ACC112 (cell line): Measurements from ENCODE around the gene DLG2.

Experiments
- H2AFZ ChIP-seq: fragments of 200-600 bp; sonication (generic); one replicate; pipeline ENCODE4 v1.6.0; 2017; ENCODE audit warnings: antibody characterized with exemption, low read length; ENCODE audit not compliant: unreplicated experiment
- H3K27ac ChIP-seq: fragments of 200-600 bp; sonication (generic); 2 replicates; pipeline ENCODE4 v1.5.1; 2014; ENCODE audit warnings: low read depth, mild to moderate bottlenecking, antibody characterized with exemption, low read length, moderate library complexity
- H3K27me3 ChIP-seq: fragments of 200-600 bp; sonication (generic); 2 replicates; pipeline ENCODE4 v1.6.1; 2014; ENCODE audit warnings: mild to moderate bottlenecking, antibody characterized with exemption, low read length, moderate library complexity, mixed read lengths; ENCODE audit not compliant: insufficient read depth
- H3K36me3 ChIP-seq: fragments of 200-600 bp; sonication (generic); 2 replicates; pipeline ENCODE4 v1.6.1; 2016; ENCODE audit warnings: mild to moderate bottlenecking, antibody characterized with exemption, low read length, moderate library complexity, mixed read lengths; ENCODE audit not compliant: insufficient read depth
- H3K4me1 ChIP-seq: fragments of 200-600 bp; sonication (generic); one replicate; pipeline ENCODE4 v1.6.1; 2016; ENCODE audit warnings: low read length, mixed read lengths; ENCODE audit not compliant: insufficient read depth, unreplicated experiment, control insufficient read depth
- H3K4me3 ChIP-seq: fragments of 200-600 bp; sonication (generic); 2 replicates; pipeline ENCODE4 v1.5.1; 2014; ENCODE audit warnings: mild to moderate bottlenecking, low read depth, low read length
- H3K79me2 ChIP-seq: fragments of 200-600 bp; sonication (generic); one replicate; pipeline ENCODE4 v1.6.0; 2016; ENCODE audit warnings: low read length; ENCODE audit not compliant: control insufficient read depth, unreplicated experiment, insufficient read depth

The DLG2 gene

GRCh38 chr11:83649528-83649855 is 1977.7 kb downstream of the DLG2 start:
- no peak overlapping the region for H2AFZ ChIP-seq
- H3K79me2 ChIP-seq, result no peaks in the 10 kb centered on the region
- H3K4me1 ChIP-seq, result no peaks in the 10 kb centered on the region
- H3K4me3 ChIP-seq, result no peak overlapping the region
- peaks cover 15% of the 10 kb centered on the region for H3K27me3 ChIP-seq
- no peak overlapping the region for H3K27ac ChIP-seq
- no peaks in the 10 kb centered on the region for H3K36me3 ChIP-seq

- H3K27ac ChIP-seq, result no peak overlapping the region
- H3K79me2 ChIP-seq, result no peaks in the 10 kb centered on the region
- no peaks in the 10 kb centered on the region for H3K4me1 ChIP-seq
- H3K4me3 ChIP-seq, result no peak overlapping the region
- H2AFZ ChIP-seq, result no peak overlapping the region
- H3K27me3 ChIP-seq, result peaks cover 10% of the 10 kb centered on the region
- no peaks in the 10 kb centered on the region for H3K36me3 ChIP-seq
Observed at GRCh38 chr11:83648610-83649527, 1978.3 kb downstream of the DLG2 start.

GRCh38 chr11:83645561-83645960 is 1981.6 kb downstream of the DLG2 start:
- Histone ChIP-seq H2AFZ (no peak overlapping the region), H3K36me3 (no peaks in the 10 kb centered on the region), H3K27ac (no peak overlapping the region), H3K4me3 (no peak overlapping the region), H3K79me2 (no peaks in the 10 kb centered on the region), H3K4me1 (peaks cover 16% of the 10 kb centered on the region), H3K27me3 (peaks cover 10% of the 10 kb centered on the region)

- Histone ChIP-seq H3K79me2 (no peaks in the 10 kb centered on the region), H3K27ac (no peak overlapping the region), H3K27me3 (peaks cover 5% of the 10 kb centered on the region), H3K36me3 (no peaks in the 10 kb centered on the region), H2AFZ (no peak overlapping the region), H3K4me3 (no peak overlapping the region), H3K4me1 (peaks cover 16% of the 10 kb centered on the region)
Observed at GRCh38 chr11:83643115-83643514, 1984.0 kb downstream of the DLG2 start.

GRCh38 chr11:83642500-83642899 is 1984.6 kb downstream of the DLG2 start:
- H2AFZ ChIP-seq, result no peak overlapping the region
- peaks cover 6% of the 10 kb centered on the region for H3K27me3 ChIP-seq
- H3K79me2 ChIP-seq, result no peaks in the 10 kb centered on the region
- H3K4me1 ChIP-seq, result peaks cover 16% of the 10 kb centered on the region
- H3K4me3 ChIP-seq, result no peak overlapping the region
- H3K36me3 ChIP-seq, result no peaks in the 10 kb centered on the region
- no peak overlapping the region for H3K27ac ChIP-seq

GRCh38 chr11:83641511-83641910 is 1985.6 kb downstream of the DLG2 start:
- peaks cover 4% of the 10 kb centered on the region for H3K27me3 ChIP-seq
- H3K79me2 ChIP-seq, result no peaks in the 10 kb centered on the region
- no peaks in the 10 kb centered on the region for H3K36me3 ChIP-seq
- H3K4me1 ChIP-seq, result peaks cover 16% of the 10 kb centered on the region
- H2AFZ ChIP-seq, result no peak overlapping the region
- no peak overlapping the region for H3K27ac ChIP-seq
- no peak overlapping the region for H3K4me3 ChIP-seq

- Histone ChIP-seq H3K27ac (no peak overlapping the region), H3K4me3 (no peak overlapping the region), H3K79me2 (no peaks in the 10 kb centered on the region), H2AFZ (no peak overlapping the region), H3K36me3 (no peaks in the 10 kb centered on the region), H3K27me3 (peaks cover 4% of the 10 kb centered on the region), H3K4me1 (peaks cover 16% of the 10 kb centered on the region)
Observed at GRCh38 chr11:83639995-83640758, 1987.0 kb downstream of the DLG2 start.

- Histone ChIP-seq H3K36me3 (no peaks in the 10 kb centered on the region), H3K27me3 (peaks cover 4% of the 10 kb centered on the region; the same call in 1 of the 2 replicates), H2AFZ (no peak overlapping the region), H3K27ac (no peak overlapping the region), H3K79me2 (no peaks in the 10 kb centered on the region), H3K4me3 (no peak overlapping the region), H3K4me1 (no peaks in the 10 kb centered on the region)
Observed at GRCh38 chr11:83635166-83635565, 1992.0 kb downstream of the DLG2 start.

- Histone ChIP-seq H3K4me1 (no peaks in the 10 kb centered on the region), H3K27ac (no peak overlapping the region), H3K27me3 (peaks cover 9% of the 10 kb centered on the region; the same call in 1 of the 2 replicates), H3K36me3 (no peaks in the 10 kb centered on the region), H2AFZ (no peak overlapping the region), H3K79me2 (no peaks in the 10 kb centered on the region), H3K4me3 (no peak overlapping the region)
Observed at GRCh38 chr11:83630211-83630610, 1996.9 kb downstream of the DLG2 start.

- Histone ChIP-seq H3K27me3 (peaks cover 9% of the 10 kb centered on the region; the same call in 1 of the 2 replicates), H3K4me1 (no peaks in the 10 kb centered on the region), H3K79me2 (no peaks in the 10 kb centered on the region), H2AFZ (no peak overlapping the region), H3K4me3 (no peak overlapping the region), H3K36me3 (no peaks in the 10 kb centered on the region), H3K27ac (no peak overlapping the region)
Observed at GRCh38 chr11:83629775-83630174, 1997.4 kb downstream of the DLG2 start.
